ENCODE results near the gene LRRC70. TPM values are rescaled to one million over a fixed set of nuclear protein-coding genes. Genes with fewer than 3 reads are reported as not detected.

Gene LRRC70
- total RNA-seq, 6 donors from 2014 or later, result 0.89 to 4.8 (median 3.5) TPM

- no peaks in the 10 kb centered on the region for H3K27me3 ChIP-seq
- no peaks in the 10 kb centered on the region for H3K4me1 ChIP-seq
- H3K27ac ChIP-seq, result no peak overlapping the region
- no peak for DNase-seq
- H3K4me3 ChIP-seq, result no peak overlapping the region
- TF ChIP-seq, protein P1, sequence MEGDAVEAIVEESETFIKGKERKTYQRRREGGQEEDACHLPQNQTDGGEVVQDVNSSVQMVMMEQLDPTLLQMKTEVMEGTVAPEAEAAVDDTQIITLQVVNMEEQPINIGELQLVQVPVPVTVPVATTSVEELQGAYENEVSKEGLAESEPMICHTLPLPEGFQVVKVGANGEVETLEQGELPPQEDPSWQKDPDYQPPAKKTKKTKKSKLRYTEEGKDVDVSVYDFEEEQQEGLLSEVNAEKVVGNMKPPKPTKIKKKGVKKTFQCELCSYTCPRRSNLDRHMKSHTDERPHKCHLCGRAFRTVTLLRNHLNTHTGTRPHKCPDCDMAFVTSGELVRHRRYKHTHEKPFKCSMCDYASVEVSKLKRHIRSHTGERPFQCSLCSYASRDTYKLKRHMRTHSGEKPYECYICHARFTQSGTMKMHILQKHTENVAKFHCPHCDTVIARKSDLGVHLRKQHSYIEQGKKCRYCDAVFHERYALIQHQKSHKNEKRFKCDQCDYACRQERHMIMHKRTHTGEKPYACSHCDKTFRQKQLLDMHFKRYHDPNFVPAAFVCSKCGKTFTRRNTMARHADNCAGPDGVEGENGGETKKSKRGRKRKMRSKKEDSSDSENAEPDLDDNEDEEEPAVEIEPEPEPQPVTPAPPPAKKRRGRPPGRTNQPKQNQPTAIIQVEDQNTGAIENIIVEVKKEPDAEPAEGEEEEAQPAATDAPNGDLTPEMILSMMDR (IDR thresholded peaks at IDR 0.05), result no peak
- TF ChIP-seq EP300 (IDR thresholded peaks at IDR 0.05), result no peak
- no peak for TF ChIP-seq POLR2A (IDR thresholded peaks at IDR 0.05)
- TF ChIP-seq POLR2AphosphoS5 (IDR thresholded peaks at IDR 0.05), result no peak
- no peaks in the 10 kb centered on the region for H3K9me3 ChIP-seq
- peaks cover 0 to 3% (median 0%) of the 10 kb centered on the region in 4 donors for H3K36me3 ChIP-seq
- ATAC-seq (ENCODE audit: low FRiP score in 2 of 2), result no peak
- 83 to 92% methylated on average over 3 of the region's 3 CpGs for WGBS, 2 donors
These were observed 5.8 kb downstream of the LRRC70 start for GRCh38 chr5:62584391-62584790.

DNA sequence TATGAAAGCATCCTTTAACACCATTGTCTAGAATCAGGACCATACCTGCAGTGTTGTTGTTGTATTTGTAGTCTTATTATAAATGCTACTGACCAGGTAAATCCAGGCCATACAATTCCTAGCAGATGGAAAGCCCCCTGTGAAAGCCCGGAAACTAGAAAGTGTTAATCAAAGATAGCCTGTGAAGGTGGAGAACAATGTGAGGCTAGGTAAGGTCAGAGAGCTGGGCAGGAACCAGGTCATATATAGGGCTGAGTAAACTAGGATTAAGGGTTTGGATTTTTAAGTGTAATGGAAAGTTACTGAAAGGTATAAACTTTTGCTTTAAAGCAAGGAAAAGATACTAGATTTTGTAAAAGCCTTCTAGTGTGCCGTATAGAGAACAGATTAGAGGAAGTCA, 6.7 kb downstream of the LRRC70 start:
- Histone ChIP-seq H3K4me1 (no peaks in the 10 kb centered on the region), H3K36me3 (peaks cover 0 to 3% (median 0%) of the 10 kb centered on the region in 4 donors), H3K27ac (no peak overlapping the region), H3K9me3 (no peaks in the 10 kb centered on the region), H3K4me3 (no peak overlapping the region), H3K27me3 (no peaks in the 10 kb centered on the region)
- DNase-seq (no peak), ATAC-seq (ENCODE audit: low FRiP score in 2 of 2) (no peak)
- TF ChIP-seq EP300 (IDR thresholded peaks at IDR 0.05), result no peak
- TF ChIP-seq, protein P1 (IDR thresholded peaks at IDR 0.05), result no peak
- WGBS, 2 donors, result 75 to 78% methylated on average over 2 of the region's 2 CpGs

GRCh38 chr5:62585751-62586150, 7.1 kb downstream of the LRRC70 start:
- H3K27me3 ChIP-seq, result no peaks in the 10 kb centered on the region
- TF ChIP-seq EP300 (IDR thresholded peaks at IDR 0.05) (no peak), POLR2AphosphoS5 (IDR thresholded peaks at IDR 0.05) (no peak), POLR2A (IDR thresholded peaks at IDR 0.05) (no peak)
- TF ChIP-seq, protein P1 (IDR thresholded peaks at IDR 0.05), result no peak
- H3K36me3 ChIP-seq, result peaks cover 0 to 1% (median 0%) of the 10 kb centered on the region in 4 donors
- H3K4me3 ChIP-seq, result no peak overlapping the region
- H3K9me3 ChIP-seq, result no peaks in the 10 kb centered on the region
- ATAC-seq (ENCODE audit: low FRiP score in 2 of 2), result no peak
- H3K4me1 ChIP-seq, result no peaks in the 10 kb centered on the region
- no peak for DNase-seq
- H3K27ac ChIP-seq, result no peak overlapping the region

DNA sequence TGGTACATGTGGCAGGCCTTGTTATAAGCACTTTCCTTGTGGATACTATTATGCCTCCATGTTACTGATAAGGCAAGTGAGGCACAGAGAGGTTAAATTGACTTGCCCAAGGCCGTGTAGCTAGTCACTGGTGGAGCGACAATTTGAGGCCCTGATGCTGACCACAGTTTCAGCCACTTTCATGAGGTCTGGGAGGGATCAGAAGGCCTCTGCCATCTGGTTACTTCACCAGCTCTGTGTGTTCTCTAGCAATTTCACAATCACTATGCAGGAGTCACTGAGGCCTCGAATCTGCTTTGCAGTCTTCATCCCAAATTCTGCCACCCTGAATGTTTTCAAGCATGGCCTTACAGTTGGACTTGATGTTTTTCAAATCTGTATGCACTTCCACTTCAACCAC, 9.1 kb downstream of the LRRC70 start:
- Histone ChIP-seq H3K4me3 (no peak overlapping the region), H3K36me3 (peaks cover 0 to 12% (median 3%) of the 10 kb centered on the region in 4 donors), H3K4me1 (no peaks in the 10 kb centered on the region), H3K9me3 (no peaks in the 10 kb centered on the region), H3K27me3 (no peaks in the 10 kb centered on the region), H3K27ac (no peak overlapping the region)
- DNase-seq, result no peak
- no peak for ATAC-seq (ENCODE audit: low FRiP score in 2 of 2)
- TF ChIP-seq EP300 (IDR thresholded peaks at IDR 0.05), result no peak
- 62 to 76% methylated on average over 3 of the region's 3 CpGs for WGBS, 2 donors

- ATAC-seq (ENCODE audit: low FRiP score in 2 of 2) (no peak), DNase-seq (no peak)
- Histone ChIP-seq H3K4me1 (no peaks in the 10 kb centered on the region), H3K27ac (no peak overlapping the region), H3K27me3 (no peaks in the 10 kb centered on the region), H3K36me3 (peaks cover 0 to 13% (median 3%) of the 10 kb centered on the region in 4 donors), H3K9me3 (no peaks in the 10 kb centered on the region), H3K4me3 (no peak overlapping the region)
- 90 to 96% methylated on average over 4 of the region's 4 CpGs for WGBS, 2 donors
- TF ChIP-seq EP300 (IDR thresholded peaks at IDR 0.05) (no peak), POLR2A (IDR thresholded peaks at IDR 0.05) (no peak), POLR2AphosphoS5 (IDR thresholded peaks at IDR 0.05) (no peak)
- TF ChIP-seq, protein P1 (IDR thresholded peaks at IDR 0.05), result no peak
These were observed 10.0 kb downstream of the LRRC70 start for GRCh38 chr5:62588668-62589067.

Measured in upper lobe of left lung (tissue), 6 donors.